Measurements from ENCODE around the gene TROAP.
"Not testable (repeated sequence)": the region's sequence is repeated elsewhere in the genome, so short reads cannot be mapped to it uniquely, and the experiment has no call there.

The TROAP gene

DNA sequence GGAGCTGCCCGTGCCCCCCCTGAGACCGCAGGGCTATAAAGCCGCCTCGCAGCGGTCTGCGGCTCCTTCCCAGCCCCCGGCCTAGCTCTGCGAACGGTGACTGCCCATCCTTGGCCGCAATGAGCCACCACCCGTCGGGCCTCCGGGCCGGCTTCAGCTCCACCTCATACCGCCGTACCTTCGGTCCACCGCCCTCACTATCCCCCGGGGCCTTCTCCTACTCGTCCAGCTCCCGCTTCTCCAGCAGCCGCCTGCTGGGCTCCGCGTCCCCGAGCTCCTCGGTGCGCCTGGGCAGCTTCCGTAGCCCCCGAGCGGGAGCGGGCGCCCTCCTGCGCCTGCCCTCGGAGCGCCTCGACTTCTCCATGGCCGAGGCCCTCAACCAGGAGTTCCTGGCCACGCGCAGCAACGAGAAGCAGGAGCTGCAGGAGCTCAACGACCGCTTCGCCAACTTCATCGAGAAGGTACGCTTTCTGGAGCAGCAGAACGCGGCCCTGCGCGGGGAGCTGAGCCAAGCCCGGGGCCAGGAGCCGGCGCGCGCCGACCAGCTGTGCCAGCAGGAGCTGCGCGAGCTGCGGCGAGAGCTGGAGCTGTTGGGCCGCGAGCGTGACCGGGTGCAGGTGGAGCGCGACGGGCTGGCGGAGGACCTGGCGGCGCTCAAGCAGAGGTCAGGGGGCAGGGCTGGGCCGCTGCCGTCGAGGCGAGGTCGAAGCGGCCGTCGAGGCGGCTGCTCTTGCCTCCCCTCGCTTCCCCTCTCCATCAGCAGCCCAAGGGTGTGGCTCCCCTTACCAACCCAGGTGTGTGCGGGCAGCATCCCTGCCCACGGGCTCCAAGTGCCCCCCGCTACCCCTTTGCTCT is 27.7 kb upstream of the TROAP start, which contains the start of gene PRPH:
Gene PRPH, plus strand, starts transcription at position 66 of the 855 bp plus-strand sequence. Its CDS starts 54 bp downstream, at position 120.
- no peak for DNase-seq

DNA sequence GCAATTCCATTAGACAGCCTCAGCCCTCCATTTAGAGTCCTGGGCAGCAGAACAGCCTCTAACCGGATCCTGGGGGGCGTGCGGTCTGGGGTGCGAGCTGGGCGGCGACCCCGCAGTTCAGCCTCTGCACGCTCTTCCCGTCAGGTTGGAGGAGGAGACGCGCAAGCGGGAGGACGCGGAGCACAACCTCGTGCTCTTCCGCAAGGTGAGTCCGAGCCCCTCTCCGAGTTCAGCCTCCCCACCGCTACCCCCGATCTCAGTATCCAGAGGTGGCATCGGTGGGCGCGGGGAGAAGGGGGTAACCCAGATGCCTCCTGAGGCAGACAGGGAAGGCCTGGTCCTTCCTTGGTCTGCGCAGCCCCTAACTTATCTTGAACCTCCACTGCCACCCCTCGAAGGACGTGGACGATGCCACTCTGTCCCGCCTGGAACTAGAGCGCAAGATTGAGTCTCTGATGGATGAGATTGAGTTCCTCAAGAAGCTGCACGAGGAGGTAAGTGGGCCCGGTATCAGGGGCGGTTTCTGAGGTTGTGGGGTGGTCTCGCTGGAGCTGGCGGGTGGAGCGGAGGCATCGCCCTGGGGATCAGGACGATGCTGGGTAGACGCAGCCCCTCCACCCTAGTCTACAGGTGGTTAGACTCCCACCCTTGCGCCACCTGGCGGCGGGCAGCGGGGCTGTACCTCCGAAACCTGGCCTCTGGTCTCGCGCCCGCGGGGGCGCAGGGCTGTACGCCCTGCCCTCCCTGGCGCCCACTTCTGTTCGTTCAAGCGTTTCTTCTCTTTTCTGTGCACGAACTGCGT is 26.8 kb upstream of the TROAP start:
- DNase-seq: peak; percentile 76

DNA sequence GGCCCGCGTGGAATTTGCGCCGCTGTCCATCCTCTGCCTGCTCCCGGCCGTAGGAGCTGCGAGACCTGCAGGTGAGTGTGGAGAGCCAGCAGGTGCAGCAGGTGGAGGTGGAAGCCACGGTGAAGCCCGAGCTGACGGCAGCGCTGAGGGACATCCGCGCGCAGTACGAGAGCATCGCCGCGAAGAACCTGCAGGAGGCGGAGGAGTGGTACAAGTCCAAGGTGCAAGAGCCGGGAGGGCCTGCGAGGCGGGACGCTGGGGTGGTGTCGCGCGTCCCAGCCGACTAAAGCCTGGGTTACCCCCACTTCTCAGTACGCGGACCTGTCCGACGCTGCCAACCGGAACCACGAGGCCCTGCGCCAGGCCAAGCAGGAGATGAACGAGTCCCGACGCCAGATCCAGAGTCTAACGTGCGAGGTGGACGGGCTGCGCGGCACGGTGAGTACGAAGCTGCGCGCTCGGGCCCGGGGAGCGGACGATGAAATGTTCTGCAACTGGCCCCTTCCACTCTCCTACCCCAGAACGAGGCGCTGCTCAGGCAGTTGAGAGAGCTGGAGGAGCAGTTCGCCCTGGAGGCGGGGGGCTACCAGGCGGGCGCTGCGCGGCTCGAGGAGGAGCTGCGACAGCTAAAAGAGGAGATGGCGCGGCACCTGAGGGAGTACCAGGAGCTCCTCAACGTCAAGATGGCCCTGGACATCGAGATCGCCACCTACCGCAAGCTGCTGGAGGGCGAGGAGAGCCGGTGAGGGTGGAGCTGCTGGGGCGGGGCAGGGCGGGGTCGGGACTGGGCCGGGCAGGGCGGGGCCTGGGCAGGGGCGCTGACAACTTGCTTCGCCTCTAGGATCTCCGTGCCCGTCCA is 26.0 kb upstream of the TROAP start:
- DNase-seq: peak; percentile 32

DNA sequence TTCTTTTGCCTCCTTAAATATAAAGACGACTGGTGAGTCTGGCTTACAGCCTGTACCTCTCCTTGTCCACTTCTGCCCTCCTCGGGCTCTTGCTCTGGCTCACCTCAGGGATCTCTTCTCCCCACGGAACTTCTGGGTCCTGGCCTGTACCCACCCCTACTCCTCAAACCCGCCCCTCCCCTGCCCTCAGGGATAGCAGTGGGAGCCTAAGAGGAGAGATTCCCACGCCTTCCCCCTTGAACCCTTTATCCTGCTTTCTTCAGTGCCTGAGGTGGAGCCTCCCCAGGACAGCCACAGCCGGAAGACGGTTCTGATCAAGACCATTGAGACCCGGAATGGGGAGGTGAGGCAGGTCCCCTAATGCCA is 25.4 kb upstream of the TROAP start:
- DNase-seq: no peak

DNA sequence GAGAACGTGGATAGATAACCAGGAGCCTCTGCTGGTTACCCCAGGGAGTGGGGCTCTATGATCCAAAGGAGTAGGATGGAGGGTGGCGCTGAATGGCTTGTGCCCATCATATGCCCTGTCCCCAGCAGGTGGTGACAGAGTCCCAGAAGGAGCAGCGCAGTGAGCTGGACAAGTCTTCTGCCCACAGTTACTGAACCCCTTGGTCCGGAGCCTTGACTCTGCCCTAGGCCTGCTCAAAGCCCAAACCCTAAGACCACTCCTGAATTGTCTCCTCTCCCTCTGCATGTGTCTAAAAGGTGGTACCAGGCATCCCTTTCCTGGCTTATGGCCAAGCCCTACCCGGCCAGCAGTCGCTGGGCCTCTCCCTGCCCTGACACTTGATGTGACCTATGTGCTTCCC is 24.9 kb upstream of the TROAP start:
- DNase-seq: no peak

DNA sequence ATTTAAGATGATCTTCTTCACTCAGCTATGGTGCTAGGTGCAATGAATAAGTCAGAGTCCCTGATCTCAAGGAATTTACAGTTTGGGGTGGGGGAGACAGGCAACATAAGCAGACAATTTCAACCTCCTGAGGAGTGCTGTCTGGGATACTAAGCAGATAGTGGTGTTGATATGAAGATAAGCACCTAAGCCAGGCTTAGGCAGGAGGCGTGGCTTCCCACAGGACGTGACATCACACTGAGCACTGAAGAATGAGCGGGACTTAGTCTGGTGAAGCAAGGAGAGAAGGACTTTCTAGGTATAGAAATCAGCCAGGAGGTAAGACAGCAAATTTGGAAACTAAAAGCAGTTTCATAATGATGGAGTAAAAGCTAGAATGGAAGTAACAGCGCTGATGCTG is 21.3 kb upstream of the TROAP start:
- no peak for DNase-seq

DNA sequence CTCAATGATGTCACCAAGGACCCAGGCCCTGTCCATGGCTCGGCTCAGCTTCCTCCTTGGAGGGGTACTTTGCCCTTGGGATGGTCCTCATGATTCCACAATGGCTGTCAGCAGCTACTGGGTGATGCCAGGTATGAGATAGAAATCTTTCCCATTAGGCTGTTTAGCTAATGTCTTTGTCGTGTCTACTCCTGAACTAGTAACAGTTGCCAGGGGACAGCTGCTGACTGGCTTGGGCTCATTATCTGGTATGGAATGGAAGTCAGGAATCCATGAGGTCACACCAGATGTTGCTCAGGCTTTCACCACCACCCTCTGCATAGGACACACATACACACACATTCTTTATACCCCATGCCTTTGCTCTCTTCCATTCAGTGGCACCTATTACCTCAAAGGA is 18.9 kb upstream of the TROAP start:
- no peak for DNase-seq

DNA sequence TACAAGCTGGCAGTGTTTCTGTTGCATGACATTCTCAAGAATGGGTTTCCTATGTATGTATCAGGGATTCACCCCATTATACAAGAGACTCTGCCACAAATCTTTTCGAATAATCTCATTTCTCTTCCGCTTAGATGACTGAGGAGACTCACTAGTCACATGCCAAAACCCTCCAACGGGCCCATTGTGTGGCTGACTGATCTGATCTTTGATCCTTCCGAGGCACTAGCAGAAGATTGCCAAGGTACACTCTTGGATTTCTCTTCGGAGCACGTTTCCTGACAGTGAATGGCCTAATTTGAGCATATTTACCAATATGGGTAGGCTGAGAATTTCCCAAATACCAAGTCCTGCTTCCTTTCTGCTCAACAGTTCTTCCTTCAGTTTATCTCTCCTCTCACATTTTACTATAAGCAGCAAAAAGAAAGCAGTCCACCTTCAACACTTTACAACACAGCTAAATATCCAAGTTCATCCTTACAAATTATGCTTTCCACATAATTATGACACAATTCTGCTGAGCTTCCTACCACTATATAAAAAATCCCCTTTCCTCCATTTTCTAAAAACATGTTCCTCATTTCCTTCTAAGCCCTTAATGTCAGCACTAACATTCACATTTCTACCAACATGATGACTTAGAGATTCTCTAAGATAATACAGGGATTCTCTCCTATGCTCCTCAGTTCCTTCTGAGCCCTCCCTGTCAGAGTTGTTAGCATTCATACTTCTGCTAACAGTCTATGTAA is 17.1 kb upstream of the TROAP start:
- DNase-seq: no peak

DNA sequence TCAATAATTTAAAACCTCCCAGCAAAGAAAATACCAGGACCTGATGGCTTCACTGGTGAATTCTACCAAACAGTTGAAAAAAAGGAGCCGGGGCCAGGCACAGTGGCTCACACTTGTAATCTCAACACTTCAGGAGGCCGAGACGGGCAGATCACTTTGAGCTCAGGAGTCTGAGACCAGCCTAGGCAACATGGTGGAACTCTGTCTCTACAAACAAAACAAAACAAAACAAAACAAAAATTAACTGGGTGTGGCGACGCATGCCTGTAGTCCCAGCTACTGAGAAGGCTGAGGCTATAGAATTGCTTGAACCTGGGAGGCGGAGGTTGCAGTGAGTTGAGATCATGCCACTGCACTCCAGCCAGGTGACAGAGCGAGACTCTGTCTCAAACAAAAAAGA is 13.7 kb upstream of the TROAP start:
- DNase-seq: no peak

DNA sequence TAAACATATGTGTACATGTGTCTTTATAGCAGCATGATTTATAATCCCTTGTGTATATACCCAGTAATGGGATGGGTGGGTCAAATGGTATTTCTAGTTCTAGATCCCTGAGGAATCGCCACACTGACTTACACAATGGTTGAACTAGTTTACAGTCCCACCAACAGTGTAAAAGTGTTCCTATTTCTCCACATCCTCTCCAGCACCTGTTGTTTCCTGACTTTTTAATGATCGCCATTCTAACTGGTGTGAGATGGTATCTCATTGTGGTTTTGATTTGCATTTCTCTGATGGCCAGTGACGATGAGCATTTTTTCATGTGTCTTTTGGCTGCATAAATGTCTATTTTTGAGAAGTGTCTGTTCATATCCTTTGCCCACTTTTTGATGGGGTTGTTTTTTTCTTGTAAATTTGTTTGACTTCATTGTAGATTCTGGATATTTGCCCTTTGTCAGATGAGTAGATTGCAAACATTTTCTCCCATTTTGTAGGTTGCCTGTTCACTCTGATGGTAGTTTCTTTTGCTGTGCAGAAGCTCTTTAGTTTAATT is 12.5 kb upstream of the TROAP start:
- not testable (repeated sequence) for DNase-seq

DNA sequence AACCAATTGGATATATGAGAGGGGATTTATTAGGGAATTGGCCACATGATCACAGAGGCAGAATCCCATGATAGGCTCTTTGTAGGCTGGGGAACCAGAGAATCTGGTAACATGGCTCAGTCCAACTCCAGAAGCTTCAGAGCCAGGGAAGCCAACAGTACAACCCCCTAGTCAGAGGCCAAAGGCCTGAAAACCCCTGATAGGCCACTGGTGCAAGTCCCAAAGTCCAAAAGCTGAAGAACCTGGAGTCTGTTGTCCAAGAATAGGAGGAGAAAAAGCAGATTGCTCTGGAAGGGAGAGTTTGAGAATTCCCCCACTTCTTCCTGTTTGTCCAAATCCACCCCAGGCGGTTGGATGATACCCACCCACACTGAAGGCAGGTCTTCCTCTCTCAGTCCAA is 8.2 kb upstream of the TROAP start:
- DNase-seq: no peak

DNA sequence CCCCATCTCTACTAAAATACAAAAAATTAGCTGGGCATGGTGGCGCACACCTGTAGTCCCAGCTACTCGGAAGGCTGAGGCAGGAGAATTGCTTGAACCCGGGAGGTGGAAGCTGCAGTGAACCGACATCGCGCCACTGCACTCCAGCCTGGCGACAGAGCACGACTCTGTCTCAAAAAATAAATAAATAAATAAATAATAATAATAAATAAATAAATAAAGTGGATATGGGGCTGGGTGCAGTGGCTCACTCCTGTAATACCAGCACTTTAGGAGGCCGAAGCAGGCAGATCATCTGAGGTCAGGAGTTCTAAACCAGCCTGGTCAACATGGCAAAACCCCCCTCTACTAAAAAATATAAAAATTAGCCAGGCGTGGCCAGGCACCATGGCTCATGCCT is 5.9 kb upstream of the TROAP start:
- DNase-seq: not testable (repeated sequence)

DNA sequence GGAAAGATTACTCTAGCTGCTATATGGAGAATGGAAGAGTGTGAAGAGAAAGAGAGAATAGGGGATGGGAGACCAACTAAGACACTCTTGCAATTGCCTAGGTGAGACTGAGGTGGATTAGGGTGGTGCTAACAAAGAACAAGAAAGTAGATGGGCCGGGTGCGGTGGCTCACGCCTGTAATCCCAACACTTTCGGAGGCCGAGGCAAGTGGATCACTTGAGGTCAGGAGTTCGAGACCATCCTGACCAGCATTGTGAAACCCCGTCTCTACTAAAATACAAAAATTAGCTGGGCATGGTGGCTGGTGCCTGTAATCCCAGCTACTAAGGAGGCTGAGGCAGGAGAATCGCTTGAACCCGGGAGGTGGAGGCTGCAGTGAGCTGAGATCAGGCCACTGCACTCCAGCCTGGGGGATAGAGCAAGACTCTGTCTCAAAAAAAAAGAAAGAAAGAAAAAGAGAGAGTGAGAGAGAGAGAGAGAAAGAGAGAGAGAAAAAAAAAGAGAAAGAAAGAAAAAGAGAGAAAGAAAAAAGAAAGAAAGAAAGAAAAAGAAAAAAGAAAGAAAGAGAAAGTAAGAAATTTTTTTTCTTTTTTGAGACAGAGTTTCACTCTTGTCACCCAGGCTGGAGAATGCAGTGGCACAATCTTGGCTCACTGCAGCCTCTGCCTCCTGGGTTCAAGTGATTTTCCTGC is 2.5 kb upstream of the TROAP start:
- not testable (repeated sequence) for DNase-seq

DNA sequence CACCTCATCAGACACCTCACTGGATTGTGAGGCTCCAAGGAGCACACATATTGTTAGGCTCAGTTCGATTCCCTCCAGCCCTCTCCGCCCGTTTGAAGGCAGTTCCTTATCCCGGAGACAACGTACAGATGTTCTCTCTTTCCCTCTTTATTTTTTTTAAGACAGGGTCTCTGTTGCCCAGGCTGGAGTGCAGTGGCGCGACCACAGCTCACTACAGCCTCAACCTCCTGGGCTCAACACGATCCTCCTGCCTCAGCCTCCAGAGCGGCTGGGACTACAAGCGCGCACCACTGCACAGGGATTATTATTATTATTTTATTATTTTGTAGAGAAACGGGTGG is 718 bp upstream of the TROAP start:
- DNase-seq: no peak

DNA sequence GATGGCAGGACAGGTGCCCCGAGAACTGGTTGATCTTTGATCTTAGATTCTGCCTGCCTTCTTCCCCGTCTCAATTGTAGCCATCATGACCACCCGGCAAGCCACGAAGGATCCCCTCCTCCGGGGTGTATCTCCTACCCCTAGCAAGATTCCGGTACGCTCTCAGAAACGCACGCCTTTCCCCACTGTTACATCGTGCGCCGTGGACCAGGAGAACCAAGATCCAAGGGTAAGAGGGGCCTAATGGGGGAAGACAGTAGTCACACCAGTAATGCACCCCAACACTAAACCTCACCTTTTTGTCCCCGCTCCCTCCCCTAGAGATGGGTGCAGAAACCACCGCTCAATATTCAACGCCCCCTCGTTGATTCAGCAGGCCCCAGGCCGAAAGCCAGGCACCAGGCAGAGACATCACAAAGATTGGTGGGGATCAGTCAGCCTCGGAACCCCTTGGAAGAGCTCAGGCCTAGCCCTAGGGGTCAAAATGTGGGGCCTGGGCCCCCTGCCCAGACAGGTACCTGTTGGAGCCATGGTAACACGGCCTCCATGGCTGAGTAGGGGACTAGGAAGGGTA is 556 bp downstream of the TROAP start:
- DNase-seq: no peak

DNA sequence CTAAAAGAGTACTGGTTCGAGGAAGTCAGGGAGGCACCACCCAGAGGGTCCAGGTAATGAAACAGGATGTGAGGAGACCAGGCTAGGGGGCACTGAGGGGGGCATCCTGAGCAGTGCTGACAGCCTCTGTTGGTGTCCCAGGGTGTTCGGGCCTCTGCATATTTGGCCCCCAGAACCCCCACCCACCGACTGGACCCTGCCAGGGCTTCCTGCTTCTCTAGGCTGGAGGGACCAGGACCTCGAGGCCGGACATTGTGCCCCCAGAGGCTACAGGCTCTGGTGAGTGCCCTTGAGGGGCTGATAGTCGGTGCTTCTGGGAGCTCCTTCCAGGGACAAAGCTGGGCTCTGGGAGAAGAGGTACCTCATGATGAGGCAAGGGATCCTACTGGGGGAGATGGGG is 2.6 kb downstream of the TROAP start:
- no peak for DNase-seq

DNA sequence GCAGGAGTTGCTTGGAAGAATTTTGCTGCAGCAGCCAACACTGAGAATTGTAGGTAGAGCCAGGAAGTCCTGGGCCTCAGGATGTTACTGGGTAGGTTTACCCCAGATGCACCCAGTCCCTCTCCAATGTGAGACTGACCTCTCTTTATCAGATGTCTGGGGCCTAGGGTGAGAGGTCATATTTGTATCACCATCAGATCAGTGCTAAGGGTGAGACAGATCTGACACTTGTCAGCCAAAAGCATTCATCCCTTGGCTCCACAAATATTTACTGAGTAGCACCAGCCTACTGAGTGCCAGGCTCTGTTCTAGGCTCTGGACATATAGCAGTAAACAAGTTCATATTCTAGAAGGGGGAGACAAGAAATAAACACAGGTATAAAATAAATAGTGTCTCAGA is 4.3 kb downstream of the TROAP start:
- no peak for DNase-seq

DNA sequence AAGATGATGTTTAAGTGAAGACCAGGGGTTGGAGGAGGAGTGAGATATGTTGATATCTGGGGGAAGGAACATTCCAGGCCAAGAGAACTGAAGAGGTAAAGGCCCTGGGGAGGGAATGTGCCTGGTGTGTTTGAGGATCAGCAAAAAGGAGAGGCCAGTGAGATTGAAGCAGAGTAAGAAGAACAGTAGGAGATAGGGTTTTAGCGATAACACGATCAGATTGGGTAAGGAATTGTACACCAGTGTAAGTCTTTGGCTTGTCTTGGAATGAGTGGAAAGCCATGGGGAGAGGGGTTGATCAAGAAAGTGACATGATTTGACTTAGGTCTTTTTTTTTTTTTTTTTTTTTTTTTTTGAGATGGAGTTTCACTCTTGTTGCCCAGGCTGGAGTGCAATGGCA is 4.8 kb downstream of the TROAP start:
- DNase-seq: no peak

DNA sequence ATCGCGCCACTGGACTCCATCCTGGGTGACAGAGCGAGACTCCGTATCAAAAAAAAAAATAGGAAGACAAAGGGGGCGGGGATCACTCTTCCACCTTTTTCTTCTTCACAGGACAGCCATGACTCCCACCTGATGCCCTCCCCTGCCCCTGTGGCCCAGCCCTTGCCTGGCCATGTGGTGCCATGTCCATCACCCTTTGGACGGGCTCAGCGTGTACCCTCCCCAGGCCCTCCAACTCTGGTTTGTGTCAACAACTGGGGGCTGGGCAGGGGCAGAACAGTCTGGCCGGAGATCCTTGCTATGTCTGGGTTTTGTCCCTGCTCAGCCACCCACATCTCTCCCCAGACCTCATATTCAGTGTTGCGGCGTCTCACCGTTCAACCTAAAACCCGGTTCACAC is 5.8 kb downstream of the TROAP start:
- DNase-seq: no peak

DNA sequence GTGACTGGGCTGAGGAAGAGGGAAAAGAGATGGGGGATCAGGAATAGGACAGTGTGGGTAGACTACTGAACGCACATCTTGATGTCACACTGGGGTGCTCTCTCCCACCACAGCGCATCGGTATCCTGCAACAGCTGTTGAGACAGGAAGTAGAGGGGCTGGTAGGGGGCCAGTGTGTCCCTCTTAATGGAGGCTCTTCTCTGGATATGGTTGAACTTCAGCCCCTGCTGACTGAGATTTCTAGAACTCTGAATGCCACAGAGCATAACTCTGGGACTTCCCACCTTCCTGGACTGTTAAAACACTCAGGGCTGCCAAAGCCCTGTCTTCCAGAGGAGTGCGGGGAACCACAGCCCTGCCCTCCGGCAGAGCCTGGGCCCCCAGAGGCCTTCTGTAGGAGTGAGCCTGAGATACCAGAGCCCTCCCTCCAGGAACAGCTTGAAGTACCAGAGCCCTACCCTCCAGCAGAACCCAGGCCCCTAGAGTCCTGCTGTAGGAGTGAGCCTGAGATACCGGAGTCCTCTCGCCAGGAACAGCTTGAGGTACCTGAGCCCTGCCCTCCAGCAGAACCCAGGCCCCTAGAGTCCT is 7.1 kb downstream of the TROAP start:
- no peak for DNase-seq

Data from CD4-positive, alpha-beta T cell treated with Interleukin-17A for 4 hours (primary cell).